GM23338 (cell line): ENCODE results near the gene TUB. TPM values are rescaled to one million over a fixed set of nuclear protein-coding genes. Genes with fewer than 3 reads are reported as not detected.

ENCODE experiments used
- ATAC-seq: fragments of 200-7000 bp; cut with Tn5 transposase; 3 replicates; pipeline ENCODE4 v1.9.1; 2020
- DNase-seq: peaks from one replicate; pipeline ENCODE4 v3.0.0-alpha.2; 2015; ENCODE audit warnings: low spot score
- H2AFZ ChIP-seq: fragments of 200-600 bp; sonication (generic); 2 replicates; pipeline ENCODE4 v1.8.0; 2016; ENCODE audit warnings: antibody characterized with exemption, mild to moderate bottlenecking, moderate library complexity
- H3F3A ChIP-seq: fragments of 200-600 bp; sonication (generic); replicated peaks from 2 replicates; pipeline ENCODE4 v1.8.0; 2017; ENCODE audit warnings: antibody characterized with exemption, mixed run types, low read depth
- H3K27ac ChIP-seq: fragments of 200-600 bp; sonication (generic); 2 replicates; pipeline ENCODE4 v1.6.1; 2016; ENCODE audit warnings: low read depth
- H3K27me3 ChIP-seq: fragments of 200-600 bp; sonication (generic); 2 replicates; pipeline ENCODE4 v1.8.0; 2016; ENCODE audit warnings: mild to moderate bottlenecking, mixed run types, moderate library complexity; ENCODE audit not compliant: insufficient read depth
- H3K36me3 ChIP-seq: fragments of 200-600 bp; sonication (generic); 2 replicates; pipeline ENCODE4 v1.8.0; 2016; ENCODE audit warnings: mild to moderate bottlenecking; ENCODE audit not compliant: insufficient read depth
- H3K4me1 ChIP-seq: fragments of 200-600 bp; sonication (generic); 2 replicates; pipeline ENCODE4 v1.8.0; 2016; ENCODE audit warnings: mild to moderate bottlenecking, moderate library complexity; ENCODE audit not compliant: insufficient read depth
- H3K4me2 ChIP-seq: fragments of 200-600 bp; sonication (generic); 2 replicates; pipeline ENCODE4 v1.7.1; 2017; ENCODE audit warnings: mixed run types
- H3K4me3 ChIP-seq: fragments of 200-600 bp; sonication (generic); 2 replicates; pipeline ENCODE4 v1.6.1; 2016; ENCODE audit warnings: mixed run types
- H3K79me2 ChIP-seq: fragments of 200-600 bp; sonication (generic); replicated peaks from 2 replicates; pipeline ENCODE4 v1.8.0; 2017; ENCODE audit warnings: mild to moderate bottlenecking; ENCODE audit not compliant: insufficient read depth
- H3K9me2 ChIP-seq: fragments of 200-600 bp; sonication (generic); 2 replicates; pipeline ENCODE4 v1.8.0; 2017; ENCODE audit not compliant: insufficient read depth
- H4K20me1 ChIP-seq: fragments of 200-600 bp; sonication (generic); replicated peaks from 2 replicates; pipeline ENCODE4 v1.8.0; 2017; ENCODE audit warnings: mild to moderate bottlenecking; ENCODE audit not compliant: insufficient read depth
- H3K27ac Mint-ChIP-seq: 2 replicates; pipeline ENCODE4 v1.8.0; 2020; ENCODE audit warnings: inconsistent platforms, mild to moderate bottlenecking, moderate library complexity, mixed read lengths
- H3K27me3 Mint-ChIP-seq: 3 replicates; pipeline ENCODE4 v1.8.0; 2022; ENCODE audit warnings: low read depth, mild to moderate bottlenecking, moderate library complexity, mixed read lengths, inconsistent platforms; ENCODE audit not compliant: insufficient read depth, poor library complexity
- H3K36me3 Mint-ChIP-seq: 3 replicates; pipeline ENCODE4 v1.8.0; 2021; ENCODE audit warnings: low read depth, mild to moderate bottlenecking, inconsistent platforms, moderate library complexity, mixed read lengths
- H3K4me1 Mint-ChIP-seq: 3 replicates; pipeline ENCODE4 v1.8.0; 2020; ENCODE audit warnings: mild to moderate bottlenecking, inconsistent platforms, mixed read lengths
- H3K4me3 Mint-ChIP-seq: 3 replicates; pipeline ENCODE4 v1.8.0; 2021; ENCODE audit warnings: moderate library complexity, mild to moderate bottlenecking, inconsistent platforms, mixed read lengths
- H3K9me3 Mint-ChIP-seq: 3 replicates; pipeline ENCODE4 v1.8.0; 2020; ENCODE audit warnings: moderate library complexity, mild to moderate bottlenecking, inconsistent platforms, mixed read lengths
- CREB1 ChIP-seq: fragments of 250-450 bp; sonication (Bioruptor Pico); IDR thresholded peaks from 2 replicates; pipeline ENCODE4 v1.5.0; 2020; ENCODE audit warnings: low read depth, mild to moderate bottlenecking, moderate library complexity
- CTCF ChIP-seq, 2 experiments: fragments of 200-600 bp in 1 of 2; sonication (generic) in 1 of 2; conservative IDR thresholded peaks; 2 replicates each; pipeline versions ENCODE4 v1.5.1 to v1.6.1; 2016 to 2017; ENCODE audit warnings: antibody characterized with exemption in 2 of 2, low read depth in 2 of 2, mild to moderate bottlenecking in 2 of 2, moderate library complexity in 1 of 2
- ETS1 ChIP-seq: IDR thresholded peaks from 2 replicates; pipeline ENCODE4 v1.6.1; 2016; ENCODE audit warnings: antibody characterized with exemption
- EZH2 ChIP-seq: fragments of 200-600 bp; sonication (generic); IDR thresholded peaks from one replicate; pipeline ENCODE4 v1.8.0; 2017; ENCODE audit warnings: antibody characterized with exemption, mild to moderate bottlenecking, low read depth; ENCODE audit not compliant: unreplicated experiment
- EZH2phosphoT487 ChIP-seq: fragments of 200-600 bp; sonication (generic); IDR thresholded peaks from one replicate; pipeline ENCODE4 v1.8.1; 2018; ENCODE audit warnings: antibody characterized with exemption; ENCODE audit not compliant: unreplicated experiment
- JUNB ChIP-seq: IDR thresholded peaks from one replicate; pipeline ENCODE4 v1.6.1; 2016; ENCODE audit warnings: antibody characterized with exemption; ENCODE audit not compliant: unreplicated experiment
- NANOG ChIP-seq: IDR thresholded peaks from 2 replicates; pipeline ENCODE4 v1.6.1; 2016; ENCODE audit warnings: antibody characterized with exemption, borderline replicate concordance
- POLR2AphosphoS5 ChIP-seq: IDR thresholded peaks from 2 replicates; pipeline ENCODE4 v1.6.1; 2016; ENCODE audit warnings: antibody characterized with exemption, low read depth
- REST ChIP-seq: IDR thresholded peaks from one replicate; pipeline ENCODE4 v1.6.1; 2018; ENCODE audit warnings: antibody characterized with exemption; ENCODE audit not compliant: unreplicated experiment
- STAT1 ChIP-seq: IDR thresholded peaks from one replicate; pipeline ENCODE4 v1.6.1; 2016; ENCODE audit warnings: antibody characterized with exemption; ENCODE audit not compliant: unreplicated experiment
- ZNF114 ChIP-seq: fragments of 250-450 bp; sonication (Bioruptor Pico); IDR thresholded peaks from 2 replicates; pipeline ENCODE4 v1.5.0; 2020; ENCODE audit warnings: mild to moderate bottlenecking, moderate library complexity
- ZNF331 ChIP-seq: fragments of 250-450 bp; sonication (Bioruptor Pico); IDR thresholded peaks from 2 replicates; pipeline ENCODE4 v1.5.0; 2020; ENCODE audit warnings: low read depth, mild to moderate bottlenecking, moderate library complexity
- ZNF462 ChIP-seq: fragments of 250-450 bp; sonication (Bioruptor Pico); IDR thresholded peaks from 2 replicates; pipeline ENCODE4 v1.5.0; 2020; ENCODE audit warnings: mild to moderate bottlenecking, moderate library complexity
- polyA plus RNA-seq: library from polyadenylated mRNA; unstranded; fragments of >200 nt; fragmentation: Nextera tagmentation; extraction: Ambion mirVana; gene quantifications from 2 replicates; pipeline ENCODE4 v1.2.1, GENCODE V29; 2016
- total RNA-seq: library from RNA; depleted of rRNA; stranded (reverse); fragments of >200 nt; shearing (Covaris generic); gene quantifications from 2 replicates; pipeline ENCODE4 v1.2.3, GENCODE V29; 2014

TUB gene
- total and polyA plus RNA-seq, 2 experiments from 2014 or later, result 5.5 to 30.4 TPM

GRCh38 chr11:8060801-8061554, 20.0 kb upstream of the TUB start:
- DNase-seq, result no peak

More at GRCh38 chr11:8060801-8061554, 20.0 kb upstream of the TUB start:
- peaks cover 13% of the 10 kb centered on the region for H3K4me1 Mint-ChIP-seq
- no peak overlapping the region for H3K4me2 ChIP-seq
- ATAC-seq, result no peak
- H3F3A ChIP-seq, result no peaks in the 10 kb centered on the region
- H3K27me3 ChIP-seq, result no peaks in the 10 kb centered on the region
- H3K36me3 Mint-ChIP-seq, result no peaks in the 10 kb centered on the region
- peaks cover 5% of the 10 kb centered on the region for H3K27me3 Mint-ChIP-seq
- H3K4me1 ChIP-seq, result no peaks in the 10 kb centered on the region; the same call in 1 of the 2 replicates
- H4K20me1 ChIP-seq, result no peaks in the 10 kb centered on the region
- no peak overlapping the region for H3K27ac ChIP-seq
- no peak overlapping the region for H3K4me3 ChIP-seq
- no peak for TF ChIP-seq STAT1
- TF ChIP-seq REST, result no peak
- TF ChIP-seq ZNF331 (CRISPR knock-in tag), result no peak
- TF ChIP-seq ZNF114 (CRISPR knock-in tag), result no peak
- TF ChIP-seq POLR2AphosphoS5, result no peak
- TF ChIP-seq ETS1, result no peak
- no peak for TF ChIP-seq NANOG
- TF ChIP-seq EZH2, result no peak
- TF ChIP-seq ZNF462 (CRISPR knock-in tag), result no peak
- TF ChIP-seq CTCF (conservative IDR thresholded peaks at IDR 0.05; ENCODE audit: low read depth in 2 of 2), result no peak
- no peak for TF ChIP-seq CREB1 (CRISPR knock-in tag)
- TF ChIP-seq EZH2phosphoT487, result no peak
- TF ChIP-seq JUNB, result no peak
- H3K27ac Mint-ChIP-seq, result no peak overlapping the region
- no peaks in the 10 kb centered on the region for H3K9me3 Mint-ChIP-seq
- no peaks in the 10 kb centered on the region for H3K79me2 ChIP-seq
- H3K9me2 ChIP-seq, result no peaks in the 10 kb centered on the region
- H3K4me3 Mint-ChIP-seq, result no peak overlapping the region
- H3K36me3 ChIP-seq, result no peaks in the 10 kb centered on the region
- no peak overlapping the region; the same call in 1 of the 2 replicates for H2AFZ ChIP-seq
